HUES64 (cell line): Measurements from ENCODE around the gene NUDT16L1.
A peak's percentile ranks its signal among the peaks of the same experiment; 100 is the strongest.

Experiments
- H3K27ac ChIP-seq: 2 replicates; pipeline ENCODE4 v1.7.0; 2013; ENCODE audit warnings: low read depth, low read length, inconsistent platforms
- H3K27me3 ChIP-seq: 2 replicates; pipeline ENCODE4 v1.6.1; 2013; ENCODE audit warnings: mild to moderate bottlenecking, low read length; ENCODE audit not compliant: insufficient read depth
- H3K36me3 ChIP-seq: 2 replicates; pipeline ENCODE4 v1.6.1; 2013; ENCODE audit warnings: mild to moderate bottlenecking, low read length; ENCODE audit not compliant: insufficient read depth
- H3K4me1 ChIP-seq: 2 replicates; pipeline ENCODE4 v1.6.1; 2013; ENCODE audit warnings: mild to moderate bottlenecking, low read length, moderate library complexity; ENCODE audit not compliant: insufficient read depth
- H3K4me3 ChIP-seq: 2 replicates; pipeline ENCODE4 v1.5.1; 2013; ENCODE audit warnings: mild to moderate bottlenecking, low read length, moderate library complexity
- H3K9ac ChIP-seq: 2 replicates; pipeline ENCODE4 v1.6.1; 2013; ENCODE audit warnings: mild to moderate bottlenecking, low read depth, low read length
- H3K9me3 ChIP-seq: 2 replicates; pipeline ENCODE4 v1.6.1; 2013; ENCODE audit warnings: low read depth, low read length; ENCODE audit not compliant: insufficient read depth
- WGBS: fragments of 150-250, 120-280 bp; methylation state at CpG from one replicate; pipeline ENCODE4 v1.1.7; 2013; ENCODE audit warnings: missing lambda C conversion rate; 5-methylcytosine and 5-hydroxymethylcytosine counted together

NUDT16L1 gene

DNA sequence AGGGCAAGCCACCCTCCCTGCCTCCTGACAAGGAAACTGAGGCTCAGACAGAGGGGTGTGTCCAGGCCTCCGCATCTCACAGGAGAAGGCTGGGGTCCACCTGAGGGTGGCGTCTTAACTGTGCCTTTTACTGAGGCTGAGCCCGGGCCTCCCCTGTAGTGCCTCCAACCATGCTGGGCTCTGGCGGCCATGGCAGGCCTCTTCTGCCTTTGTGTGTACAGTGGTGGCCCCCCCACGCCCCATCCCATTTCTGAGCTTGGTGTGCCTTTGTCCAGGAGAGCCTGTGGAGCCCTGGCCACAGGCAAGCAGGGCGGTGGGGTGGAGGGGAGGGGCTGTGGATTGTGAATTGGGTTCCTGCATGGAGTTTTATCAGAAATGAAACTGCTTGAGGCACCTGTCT lies 37.6 kb upstream of the NUDT16L1 start:
- peaks cover 60% of the 10 kb centered on the region for H3K36me3 ChIP-seq
- no peak overlapping the region for H3K4me3 ChIP-seq

DNA sequence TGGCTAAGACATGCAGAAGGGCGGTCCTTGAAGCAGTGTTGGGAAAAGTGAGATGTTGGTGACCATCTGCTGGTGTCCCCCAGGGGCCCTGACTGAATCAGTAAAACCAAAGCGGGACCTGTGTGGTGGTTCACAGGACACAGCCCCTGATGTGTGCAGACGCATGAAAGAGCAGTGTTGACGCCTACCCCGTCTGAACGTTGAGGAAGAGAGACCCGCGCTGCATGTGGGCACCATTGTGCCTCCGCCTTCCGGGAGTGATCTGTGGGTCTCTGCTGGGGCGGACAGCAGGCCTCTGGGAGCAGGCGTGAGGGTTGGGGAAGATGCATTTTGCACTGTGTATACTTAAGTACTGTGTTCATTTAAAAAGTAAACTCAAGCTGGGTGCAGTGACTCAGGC lies 37.1 kb upstream of the NUDT16L1 start:
- H3K36me3 ChIP-seq = peaks cover 56% of the 10 kb centered on the region
- no peaks in the 10 kb centered on the region for H3K9me3 ChIP-seq
- WGBS = 96% methylated on average over 12 of the region's 12 CpGs

More for the DNA sequence above, 37.6 kb upstream of the NUDT16L1 start:
- WGBS = 97% methylated on average over 6 of the region's 6 CpGs
- no peak overlapping the region for H3K9ac ChIP-seq
- no peaks in the 10 kb centered on the region for H3K9me3 ChIP-seq
- H3K27ac ChIP-seq = no peak overlapping the region
- no peaks in the 10 kb centered on the region for H3K27me3 ChIP-seq
- H3K4me1 ChIP-seq = no peaks in the 10 kb centered on the region

DNA sequence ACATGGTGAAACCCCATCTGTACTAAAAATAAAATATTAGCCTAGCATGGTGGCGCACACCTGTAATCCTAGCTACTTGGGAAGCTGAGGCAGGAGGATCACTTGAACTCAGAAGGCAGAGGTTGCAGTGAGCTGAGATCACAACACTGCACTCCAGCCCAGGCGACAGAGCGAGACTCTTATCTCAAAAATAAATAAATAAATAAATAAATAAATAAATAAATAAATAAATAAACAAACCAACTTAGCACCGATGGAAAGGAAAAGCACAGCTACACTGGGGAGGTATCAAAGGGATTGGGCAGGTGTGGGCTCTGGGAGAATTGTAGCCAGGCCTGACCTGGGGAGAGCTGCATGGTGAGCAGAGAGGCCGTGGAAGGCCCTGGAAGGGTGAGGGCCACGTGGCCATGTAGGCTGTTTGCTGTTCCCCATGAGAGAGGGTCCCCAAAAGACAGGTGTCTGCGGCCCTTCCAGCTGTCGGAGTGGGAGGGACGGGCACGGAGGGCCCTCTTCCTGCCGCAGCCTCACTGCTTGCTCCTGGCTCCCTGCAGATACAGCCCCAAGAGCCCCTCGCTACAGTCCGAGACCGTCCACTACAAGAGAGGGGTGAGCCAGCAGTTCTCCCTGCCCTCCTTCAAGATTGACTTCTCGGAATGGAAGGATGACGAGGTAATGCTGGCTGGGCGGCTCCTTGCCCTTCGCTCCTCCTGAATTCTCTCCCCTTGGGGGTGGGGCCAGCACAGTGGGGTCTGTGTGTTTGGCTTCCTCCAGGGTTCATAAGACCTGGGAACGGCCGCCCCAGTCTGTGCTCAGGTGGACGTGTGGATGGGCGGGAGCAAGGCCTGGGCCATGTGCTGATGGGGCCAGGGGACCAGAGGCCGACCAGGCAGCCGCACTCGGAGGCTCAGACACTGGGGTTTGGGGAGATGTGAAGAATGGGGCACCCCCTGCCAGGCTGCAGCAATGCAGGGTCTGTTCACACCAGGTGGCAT lies 36.4 kb upstream of the NUDT16L1 start:
- peaks cover 49% of the 10 kb centered on the region for H3K36me3 ChIP-seq
- H3K27ac ChIP-seq = no peak overlapping the region
- 95% methylated on average over 23 of the region's 25 CpGs for WGBS
- no peak overlapping the region for H3K4me3 ChIP-seq
- H3K4me1 ChIP-seq = no peaks in the 10 kb centered on the region
- no peaks in the 10 kb centered on the region for H3K27me3 ChIP-seq
- no peak overlapping the region for H3K9ac ChIP-seq
- H3K9me3 ChIP-seq = no peaks in the 10 kb centered on the region

More for the DNA sequence above, 37.1 kb upstream of the NUDT16L1 start:
- H3K4me1 ChIP-seq = no peaks in the 10 kb centered on the region
- H3K4me3 ChIP-seq = no peak overlapping the region
- no peaks in the 10 kb centered on the region for H3K27me3 ChIP-seq
- H3K9ac ChIP-seq = no peak overlapping the region
- H3K27ac ChIP-seq = no peak overlapping the region

DNA sequence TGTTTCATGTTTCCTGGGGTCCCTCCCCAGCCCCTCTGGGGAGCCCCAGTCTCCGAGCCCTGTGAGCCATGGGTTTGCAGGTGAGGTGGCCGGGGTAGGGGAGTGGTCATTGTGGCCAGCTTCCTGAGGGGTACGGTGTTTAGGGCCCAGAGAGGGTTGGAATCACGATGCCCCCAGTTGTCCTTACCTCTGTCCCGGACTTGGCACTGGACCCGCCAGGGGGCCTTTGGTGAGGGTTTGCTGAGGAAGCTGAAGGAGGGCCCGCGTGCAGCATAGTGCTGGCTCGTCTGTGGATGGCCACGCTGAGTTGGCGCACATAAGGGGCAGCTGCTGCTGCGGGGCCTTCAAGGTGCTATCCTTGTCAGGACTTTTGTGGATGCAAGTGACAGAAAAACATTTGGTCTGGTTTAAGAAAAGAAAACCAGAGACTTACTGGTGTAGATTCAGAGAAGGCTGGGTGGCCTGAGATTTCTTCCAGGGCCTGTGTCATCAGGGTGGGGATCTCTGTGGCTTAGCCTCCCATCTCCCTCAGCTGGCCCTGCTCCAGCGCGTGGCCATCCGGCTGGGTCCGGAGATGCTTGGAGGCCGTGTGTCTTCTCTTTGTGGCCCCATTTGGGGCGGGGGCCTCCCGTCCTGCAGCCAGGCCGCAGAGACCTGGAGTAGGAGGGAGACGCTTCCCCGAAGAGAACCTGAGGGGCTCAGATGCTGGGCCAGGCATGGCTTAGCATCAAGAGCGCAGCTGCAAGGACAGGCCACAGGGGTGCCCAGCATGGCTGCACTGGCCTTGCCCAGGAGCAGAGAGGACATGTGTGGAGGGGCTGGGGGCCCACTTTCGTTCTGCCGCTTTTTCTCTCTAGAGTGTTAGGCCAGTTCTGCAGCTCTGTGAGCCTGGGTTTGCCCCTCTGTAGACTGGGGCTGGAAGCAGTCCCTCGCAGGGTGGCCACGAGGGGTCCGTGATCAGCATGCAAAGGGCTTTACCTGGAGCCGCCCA lies 33.7 kb upstream of the NUDT16L1 start:
- H3K27ac ChIP-seq = no peak overlapping the region
- no peaks in the 10 kb centered on the region for H3K4me1 ChIP-seq
- H3K36me3 ChIP-seq = peaks cover 41% of the 10 kb centered on the region
- 95% methylated on average over 29 of the region's 29 CpGs for WGBS
- no peaks in the 10 kb centered on the region for H3K27me3 ChIP-seq
- no peak overlapping the region for H3K9ac ChIP-seq
- H3K9me3 ChIP-seq = no peaks in the 10 kb centered on the region
- no peak overlapping the region for H3K4me3 ChIP-seq

DNA sequence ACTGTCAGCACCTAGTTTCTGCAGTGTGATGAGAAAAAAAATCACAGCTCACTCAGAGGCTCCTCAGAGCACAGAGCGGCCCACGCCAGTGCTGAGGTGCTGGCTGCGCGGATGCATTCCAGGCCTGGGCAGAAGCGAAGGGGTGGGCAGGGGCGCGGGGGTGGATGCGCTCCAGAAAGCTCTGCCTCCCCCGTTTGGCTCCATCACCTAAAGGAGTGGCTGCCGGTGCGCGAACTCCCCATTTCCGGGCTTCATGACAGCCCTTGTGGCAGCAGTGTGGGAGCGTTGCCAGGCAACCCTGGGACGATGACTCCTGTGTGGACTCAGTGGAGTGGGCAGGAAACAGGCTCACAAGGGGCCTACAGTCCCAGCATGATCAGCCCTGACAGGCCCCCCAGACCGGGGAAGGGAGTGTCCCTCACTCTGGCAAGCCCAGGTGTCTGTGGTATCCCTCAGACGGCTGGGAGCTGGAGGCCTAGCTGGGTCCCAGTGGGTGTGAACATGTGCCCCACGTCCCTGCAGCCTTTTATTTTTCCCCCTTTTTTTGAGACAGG lies 32.8 kb upstream of the NUDT16L1 start:
- WGBS = 94% methylated on average over 18 of the region's 18 CpGs
- H3K9ac ChIP-seq = no peak overlapping the region; the same call in 1 of the 2 replicates
- no peak overlapping the region for H3K27ac ChIP-seq
- H3K4me1 ChIP-seq = no peaks in the 10 kb centered on the region
- H3K27me3 ChIP-seq = no peaks in the 10 kb centered on the region
- no peak overlapping the region for H3K4me3 ChIP-seq
- peaks cover 39% of the 10 kb centered on the region for H3K36me3 ChIP-seq
- H3K9me3 ChIP-seq = no peaks in the 10 kb centered on the region

DNA sequence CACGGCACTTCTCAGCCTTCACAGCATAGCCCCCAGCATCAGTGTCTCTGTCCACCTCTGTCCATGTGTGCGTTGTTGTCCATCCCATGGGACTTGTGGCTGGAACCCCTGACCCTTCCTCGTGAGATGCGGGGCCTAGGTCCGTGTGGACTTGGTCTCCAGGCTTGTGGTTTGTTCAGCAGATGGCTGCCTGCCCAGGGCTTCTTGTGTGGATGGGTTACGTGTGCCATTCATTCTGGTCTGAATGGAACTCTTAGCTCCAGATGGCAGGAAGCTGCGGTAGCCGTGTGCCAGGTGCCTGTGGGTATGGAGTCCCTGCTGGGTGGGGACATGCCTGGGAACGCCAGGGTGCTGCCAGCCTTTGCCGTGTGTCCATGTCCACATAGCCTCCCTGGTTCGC lies 31.7 kb upstream of the NUDT16L1 start:
- 93% methylated on average over 11 of the region's 11 CpGs for WGBS
- Histone ChIP-seq H3K9me3 (no peaks in the 10 kb centered on the region), H3K36me3 (peaks cover 35% of the 10 kb centered on the region), H3K27ac (no peak overlapping the region), H3K27me3 (no peaks in the 10 kb centered on the region), H3K9ac (no peak overlapping the region), H3K4me1 (no peaks in the 10 kb centered on the region), H3K4me3 (no peak overlapping the region)

DNA sequence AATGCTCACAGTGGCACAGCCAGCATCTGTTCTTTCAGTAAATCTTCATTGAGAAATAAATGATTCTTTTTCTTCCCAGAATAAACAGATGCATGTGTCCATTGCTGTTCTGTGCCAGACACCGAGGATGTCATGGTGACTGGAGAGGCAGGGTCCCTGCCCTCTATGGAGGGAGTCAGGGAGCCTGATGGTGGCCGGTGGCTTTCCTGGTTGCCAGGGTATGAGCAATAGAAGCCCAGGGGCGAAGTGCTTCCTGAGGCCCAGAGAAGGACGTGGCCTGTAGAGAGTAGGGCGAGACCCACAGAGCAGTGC lies 29.9 kb upstream of the NUDT16L1 start:
- H3K4me3 ChIP-seq = no peak overlapping the region
- H3K9ac ChIP-seq = no peak overlapping the region; the same call in 1 of the 2 replicates
- H3K4me1 ChIP-seq = no peaks in the 10 kb centered on the region
- peak overlapping the region; percentile 25; the same call in 1 of the 2 replicates for H3K27ac ChIP-seq
- H3K27me3 ChIP-seq = no peaks in the 10 kb centered on the region
- no peaks in the 10 kb centered on the region for H3K9me3 ChIP-seq
- 90% methylated on average over 5 of the region's 5 CpGs for WGBS
- peaks cover 51% of the 10 kb centered on the region for H3K36me3 ChIP-seq

DNA sequence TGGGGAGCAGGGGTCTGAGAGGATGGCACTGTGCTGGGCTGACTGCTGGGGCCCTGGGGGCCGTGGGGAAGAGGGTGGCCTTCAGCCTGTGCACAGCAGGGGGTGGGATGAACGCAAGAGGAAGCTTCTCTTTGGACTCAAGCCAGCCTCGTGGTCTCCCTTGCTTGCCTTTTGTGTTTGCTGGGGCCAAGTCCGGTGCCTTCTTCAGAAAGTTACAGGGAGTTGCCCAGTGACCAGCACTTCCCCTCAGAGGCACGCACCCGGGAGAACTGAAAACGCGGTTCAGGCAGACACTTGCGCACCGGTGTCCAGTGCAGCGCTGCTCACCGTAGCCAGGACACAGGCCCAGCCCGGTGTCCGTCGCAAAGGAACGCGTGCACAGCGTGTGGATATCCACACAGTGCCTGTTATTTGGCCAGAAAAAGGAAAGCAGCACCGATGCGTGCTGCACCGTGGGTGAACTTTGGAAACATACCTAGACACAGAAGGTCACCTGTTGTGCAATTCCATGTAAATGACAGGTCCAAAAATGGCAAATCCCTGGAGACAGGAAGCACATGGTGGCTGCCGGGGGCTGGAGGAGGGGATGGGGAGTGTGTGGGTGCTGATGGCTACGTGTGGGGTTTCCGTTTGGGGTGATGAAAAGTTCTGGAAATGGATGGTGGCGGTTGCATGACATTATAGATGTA lies 29.4 kb upstream of the NUDT16L1 start:
- H3K36me3 ChIP-seq = peaks cover 51% of the 10 kb centered on the region
- no peak overlapping the region; the same call in 1 of the 2 replicates for H3K27ac ChIP-seq
- no peaks in the 10 kb centered on the region for H3K27me3 ChIP-seq
- H3K4me1 ChIP-seq = no peaks in the 10 kb centered on the region
- 95% methylated on average over 25 of the region's 25 CpGs for WGBS
- no peaks in the 10 kb centered on the region for H3K9me3 ChIP-seq
- H3K9ac ChIP-seq = peak overlapping the region; percentile 2; the same call in 1 of the 2 replicates
- no peak overlapping the region for H3K4me3 ChIP-seq

DNA sequence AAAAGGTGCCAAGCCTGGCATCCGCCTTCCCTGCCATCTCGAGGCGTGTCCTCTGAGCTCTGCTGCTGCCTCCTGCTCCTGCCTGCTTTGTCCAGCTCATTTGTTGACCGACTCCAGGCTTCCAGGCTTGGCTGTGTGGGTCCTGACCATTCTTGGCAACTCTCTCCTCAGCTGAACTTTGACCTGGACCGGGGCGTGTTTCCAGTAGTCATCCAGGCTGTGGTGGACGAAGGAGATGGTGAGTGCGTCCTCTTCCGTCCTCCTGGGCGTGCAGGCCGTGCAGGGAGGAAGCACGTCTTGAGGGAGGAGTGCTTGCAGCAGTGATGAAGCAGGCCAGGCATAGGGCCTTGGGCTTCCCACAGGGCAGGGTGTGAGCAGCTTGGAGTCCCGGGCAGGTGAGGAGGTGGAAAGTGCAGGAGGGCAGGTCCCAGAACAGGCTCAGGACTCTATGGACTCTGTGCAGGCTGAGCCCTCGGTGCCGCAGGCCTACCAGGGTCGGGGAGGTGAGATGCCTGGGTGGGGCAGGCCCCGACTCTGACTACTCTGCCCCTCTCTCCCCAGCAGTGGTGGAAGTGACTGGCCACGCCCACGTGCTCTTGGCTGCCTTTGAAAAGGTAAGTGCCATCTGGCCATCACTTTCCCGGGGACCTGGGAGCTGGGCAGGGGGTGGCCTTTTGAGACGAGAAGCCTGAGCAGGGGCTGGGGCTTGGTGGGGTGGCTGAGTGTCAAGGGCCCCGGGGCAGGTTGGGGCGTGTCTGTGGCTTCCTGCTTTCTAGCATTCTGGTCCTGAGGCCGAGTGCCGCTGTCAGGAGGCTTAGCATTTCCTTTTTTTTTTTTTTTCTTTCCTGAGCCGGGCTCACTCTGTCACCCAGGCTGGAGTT lies 28.6 kb upstream of the NUDT16L1 start:
- Histone ChIP-seq H3K4me1 (no peaks in the 10 kb centered on the region), H3K4me3 (no peak overlapping the region), H3K27ac (no peak overlapping the region), H3K9me3 (no peaks in the 10 kb centered on the region), H3K36me3 (peaks cover 55% of the 10 kb centered on the region), H3K27me3 (no peaks in the 10 kb centered on the region), H3K9ac (0 out of 2 replicates have a peak overlapping the region, but pooled peaks have one; percentile 2)
- 89% methylated on average over 26 of the region's 26 CpGs for WGBS
